Loucy (cell line): ENCODE measurements around the gene HHLA2.

Experiments
- EZH2phosphoT487 ChIP-seq: fragments of 200-600 bp; IDR thresholded peaks from 2 replicates; pipeline ENCODE4 v1.6.1; 2018; ENCODE audit warnings: antibody characterized with exemption, mild to moderate bottlenecking, moderate library complexity, borderline replicate concordance
- TF ChIP-seq, protein P1 (sequence below): fragments of 200-600 bp; sonication (generic); conservative IDR thresholded peaks from 2 replicates; pipeline ENCODE4 v1.5.1; 2014; ENCODE audit warnings: mild to moderate bottlenecking, antibody characterized with exemption, low read length

DNA sequence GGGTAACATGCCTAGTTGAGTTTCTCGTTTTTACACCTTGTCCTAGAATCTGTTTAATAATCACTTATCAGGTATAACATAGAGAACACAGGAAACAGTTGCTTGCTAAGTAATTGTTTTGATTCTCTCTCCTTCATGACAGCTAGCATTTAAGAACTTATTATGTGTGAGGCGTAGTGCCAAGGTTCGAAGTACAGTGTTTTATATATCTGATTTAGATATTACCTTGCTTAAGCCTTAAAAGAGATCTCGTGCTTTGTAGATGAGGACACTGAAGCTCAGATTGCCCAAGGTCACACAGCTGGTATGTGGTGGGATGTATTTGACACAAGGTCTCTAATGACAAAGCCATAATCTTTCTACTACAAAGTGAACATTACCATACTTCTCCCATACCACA is 45.1 kb upstream of the HHLA2 start:
- TF ChIP-seq, protein P1, sequence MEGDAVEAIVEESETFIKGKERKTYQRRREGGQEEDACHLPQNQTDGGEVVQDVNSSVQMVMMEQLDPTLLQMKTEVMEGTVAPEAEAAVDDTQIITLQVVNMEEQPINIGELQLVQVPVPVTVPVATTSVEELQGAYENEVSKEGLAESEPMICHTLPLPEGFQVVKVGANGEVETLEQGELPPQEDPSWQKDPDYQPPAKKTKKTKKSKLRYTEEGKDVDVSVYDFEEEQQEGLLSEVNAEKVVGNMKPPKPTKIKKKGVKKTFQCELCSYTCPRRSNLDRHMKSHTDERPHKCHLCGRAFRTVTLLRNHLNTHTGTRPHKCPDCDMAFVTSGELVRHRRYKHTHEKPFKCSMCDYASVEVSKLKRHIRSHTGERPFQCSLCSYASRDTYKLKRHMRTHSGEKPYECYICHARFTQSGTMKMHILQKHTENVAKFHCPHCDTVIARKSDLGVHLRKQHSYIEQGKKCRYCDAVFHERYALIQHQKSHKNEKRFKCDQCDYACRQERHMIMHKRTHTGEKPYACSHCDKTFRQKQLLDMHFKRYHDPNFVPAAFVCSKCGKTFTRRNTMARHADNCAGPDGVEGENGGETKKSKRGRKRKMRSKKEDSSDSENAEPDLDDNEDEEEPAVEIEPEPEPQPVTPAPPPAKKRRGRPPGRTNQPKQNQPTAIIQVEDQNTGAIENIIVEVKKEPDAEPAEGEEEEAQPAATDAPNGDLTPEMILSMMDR = no peak
- no peak for TF ChIP-seq EZH2phosphoT487
